ENCODE measurements around the gene TJP2.

Gene TJP2

DNA sequence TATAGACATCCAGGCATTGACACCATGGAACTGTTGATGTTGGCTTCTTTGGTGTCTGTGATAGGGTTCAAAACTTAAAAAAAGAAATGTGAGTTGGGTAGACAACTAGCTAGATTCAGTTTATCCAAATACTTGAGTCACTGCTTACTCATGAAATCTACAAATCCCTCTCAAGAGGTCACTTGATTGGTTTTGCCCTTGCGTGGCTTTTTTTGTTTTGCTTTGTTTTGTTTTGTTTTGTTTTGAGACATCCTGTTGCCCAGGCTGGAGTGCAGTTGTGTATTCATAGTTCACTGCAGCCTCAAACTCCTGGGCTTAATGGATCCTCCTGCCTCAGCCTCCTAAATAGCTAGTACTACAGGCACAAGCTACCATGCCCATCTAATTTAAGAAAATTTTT lies 140.5 kb downstream of the TJP2 start:
- TF ChIP-seq, protein P1, sequence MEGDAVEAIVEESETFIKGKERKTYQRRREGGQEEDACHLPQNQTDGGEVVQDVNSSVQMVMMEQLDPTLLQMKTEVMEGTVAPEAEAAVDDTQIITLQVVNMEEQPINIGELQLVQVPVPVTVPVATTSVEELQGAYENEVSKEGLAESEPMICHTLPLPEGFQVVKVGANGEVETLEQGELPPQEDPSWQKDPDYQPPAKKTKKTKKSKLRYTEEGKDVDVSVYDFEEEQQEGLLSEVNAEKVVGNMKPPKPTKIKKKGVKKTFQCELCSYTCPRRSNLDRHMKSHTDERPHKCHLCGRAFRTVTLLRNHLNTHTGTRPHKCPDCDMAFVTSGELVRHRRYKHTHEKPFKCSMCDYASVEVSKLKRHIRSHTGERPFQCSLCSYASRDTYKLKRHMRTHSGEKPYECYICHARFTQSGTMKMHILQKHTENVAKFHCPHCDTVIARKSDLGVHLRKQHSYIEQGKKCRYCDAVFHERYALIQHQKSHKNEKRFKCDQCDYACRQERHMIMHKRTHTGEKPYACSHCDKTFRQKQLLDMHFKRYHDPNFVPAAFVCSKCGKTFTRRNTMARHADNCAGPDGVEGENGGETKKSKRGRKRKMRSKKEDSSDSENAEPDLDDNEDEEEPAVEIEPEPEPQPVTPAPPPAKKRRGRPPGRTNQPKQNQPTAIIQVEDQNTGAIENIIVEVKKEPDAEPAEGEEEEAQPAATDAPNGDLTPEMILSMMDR (IDR thresholded peaks at IDR 0.05; ENCODE audit: low read depth, low read length, missing control alignments), result no peak
- H3K4me3 ChIP-seq (replicated peaks; ENCODE audit: low read depth, low read length), result no peak overlapping the region
- DNase-seq (ENCODE audit: extremely low read depth, low read depth), result no peak

DNA sequence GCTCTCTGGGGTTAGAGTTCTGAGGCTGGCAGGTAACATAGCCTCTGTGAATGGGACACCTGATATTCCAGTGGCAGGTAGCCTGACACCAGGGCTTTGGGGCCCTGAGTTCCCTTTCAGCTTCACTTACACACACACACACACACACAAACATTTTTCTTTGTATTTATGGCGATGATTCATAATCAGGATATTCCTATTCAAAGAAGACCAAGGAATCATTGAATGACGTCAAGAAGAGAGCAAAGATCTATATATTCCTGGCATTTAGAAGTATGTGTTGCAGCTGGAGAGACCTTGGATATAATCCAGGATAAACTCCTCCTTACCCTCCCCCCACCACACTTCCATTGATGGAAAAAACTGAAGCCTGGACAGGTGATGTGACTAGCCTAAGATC lies 143.0 kb downstream of the TJP2 start:
- no peak overlapping the region for H3K4me3 ChIP-seq (replicated peaks; ENCODE audit: low read depth, low read length)
- DNase-seq (ENCODE audit: extremely low read depth, low read depth), result no peak
- TF ChIP-seq, protein P1 (IDR thresholded peaks at IDR 0.05; ENCODE audit: low read depth, low read length, missing control alignments), result no peak

DNA sequence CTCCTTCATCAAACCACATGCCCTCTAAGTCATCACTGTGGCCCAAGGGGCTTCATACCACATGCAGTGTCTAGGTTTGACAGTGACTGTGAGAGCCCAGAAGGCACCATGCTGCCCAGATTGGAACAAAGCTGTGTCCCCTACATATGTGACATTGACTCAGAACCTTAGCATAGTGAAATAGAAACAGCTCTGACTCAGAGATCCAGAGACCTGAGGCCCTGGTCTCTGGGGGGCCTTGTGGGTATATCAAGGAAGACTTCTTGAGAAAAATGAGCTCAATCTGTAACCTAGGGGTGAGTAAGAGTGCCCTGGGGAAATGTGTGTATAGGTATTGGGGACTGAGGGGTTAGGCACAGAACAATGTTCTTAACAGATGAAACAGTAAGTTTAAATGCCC lies 143.8 kb downstream of the TJP2 start:
- no peak overlapping the region for H3K4me3 ChIP-seq (replicated peaks; ENCODE audit: low read depth, low read length)
- TF ChIP-seq, protein P1 (IDR thresholded peaks at IDR 0.05; ENCODE audit: low read depth, low read length, missing control alignments), result no peak
- no peak for DNase-seq (ENCODE audit: extremely low read depth, low read depth)

DNA sequence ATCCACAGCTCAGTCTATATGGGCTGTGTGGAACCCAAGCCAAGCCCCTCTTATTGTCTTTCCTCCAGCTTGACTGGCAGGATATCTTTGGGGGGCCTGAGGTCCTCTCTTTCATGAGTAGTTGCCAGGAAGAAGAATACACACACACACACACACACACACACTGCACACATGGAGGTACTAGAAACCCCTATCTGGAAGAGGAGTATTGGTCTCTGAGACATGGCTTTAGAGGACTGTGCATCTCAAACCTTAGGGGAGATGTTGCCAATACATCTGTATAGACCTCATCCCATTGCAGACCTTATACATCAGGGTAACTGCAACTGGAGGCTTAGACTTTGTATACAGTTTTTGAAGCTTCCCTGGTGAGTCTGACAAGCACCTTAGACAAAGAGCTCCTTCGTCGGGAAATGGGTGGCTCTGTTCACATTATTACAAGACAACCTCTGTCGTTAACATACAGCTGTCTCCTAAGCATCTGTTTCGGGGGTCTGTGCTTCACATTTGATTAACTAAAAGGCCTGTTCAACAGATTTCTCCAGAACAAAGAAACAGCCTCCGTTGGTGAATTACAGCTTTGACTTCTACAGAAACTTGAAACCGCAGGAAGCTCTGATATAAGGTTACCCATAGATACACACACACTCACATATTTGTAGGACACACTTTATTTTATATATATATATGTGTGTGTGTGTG lies 145.4 kb downstream of the TJP2 start:
- TF ChIP-seq, protein P1 (IDR thresholded peaks at IDR 0.05; ENCODE audit: low read depth, low read length, missing control alignments), result no peak
- H3K4me3 ChIP-seq (replicated peaks; ENCODE audit: low read depth, low read length), result no peak overlapping the region

DNA sequence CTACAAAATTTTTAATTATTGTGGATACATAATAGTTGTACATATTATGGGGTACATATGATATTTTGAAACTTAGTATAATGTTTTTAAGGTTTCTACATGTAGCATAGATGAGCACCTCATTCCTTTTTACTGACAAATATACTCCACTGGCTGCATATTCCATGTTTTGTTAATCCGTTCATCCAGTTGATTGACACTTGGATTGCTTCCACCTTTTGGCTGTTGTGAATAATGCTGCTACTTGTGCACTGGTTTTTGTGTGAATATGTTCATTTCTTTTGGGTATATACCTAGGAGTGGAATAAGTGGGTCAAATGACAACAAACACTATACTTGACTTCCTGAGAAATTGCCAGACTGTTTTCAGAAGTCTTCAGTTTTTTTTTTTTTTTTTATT lies 148.2 kb downstream of the TJP2 start:
- H3K4me3 ChIP-seq (replicated peaks; ENCODE audit: low read depth, low read length), result no peak overlapping the region
- TF ChIP-seq, protein P1 (IDR thresholded peaks at IDR 0.05; ENCODE audit: low read depth, low read length, missing control alignments), result no peak
- no peak for DNase-seq (ENCODE audit: extremely low read depth, low read depth)

More for the DNA sequence above, 145.4 kb downstream of the TJP2 start:
- DNase-seq (ENCODE audit: extremely low read depth, low read depth), result no peak

DNA sequence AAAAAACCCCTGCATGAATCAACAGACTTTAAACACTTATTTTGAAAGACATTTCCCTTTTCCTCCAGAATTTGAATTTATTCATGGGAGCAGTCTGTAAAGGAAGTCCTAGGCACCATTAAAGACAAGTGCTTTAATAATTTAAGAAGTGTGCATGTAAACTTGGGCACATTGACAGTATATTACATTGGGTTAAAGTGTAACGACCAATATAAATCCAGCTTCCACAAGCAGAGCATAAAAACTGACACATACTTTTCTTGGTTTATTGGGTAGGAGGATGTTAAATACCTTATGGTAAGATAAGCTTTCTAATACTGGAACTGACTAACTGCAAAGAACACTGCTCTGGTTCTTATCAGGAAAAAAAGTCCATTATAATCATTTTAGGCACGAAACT lies 149.8 kb downstream of the TJP2 start:
- TF ChIP-seq, protein P1 (IDR thresholded peaks at IDR 0.05; ENCODE audit: low read depth, low read length, missing control alignments), result no peak
- H3K4me3 ChIP-seq (replicated peaks; ENCODE audit: low read depth, low read length), result no peak overlapping the region

More for the DNA sequence above, 149.8 kb downstream of the TJP2 start:
- DNase-seq (ENCODE audit: extremely low read depth, low read depth), result no peak

All from HFF-Myc (cell line).